GM23338 (cell line): ENCODE data around the gene RPL41. TPM values are rescaled to one million over a fixed set of nuclear protein-coding genes. Genes with fewer than 3 reads are reported as not detected.

Experiments used
- ATAC-seq: fragments of 200-7000 bp; cut with Tn5 transposase; 3 replicates; pipeline ENCODE4 v1.9.1; 2020
- DNase-seq: peaks from one replicate; pipeline ENCODE4 v3.0.0-alpha.2; 2015; ENCODE audit warnings: low spot score
- H2AFZ ChIP-seq: fragments of 200-600 bp; sonication (generic); 2 replicates; pipeline ENCODE4 v1.8.0; 2016; ENCODE audit warnings: antibody characterized with exemption, mild to moderate bottlenecking, moderate library complexity
- H3F3A ChIP-seq: fragments of 200-600 bp; sonication (generic); replicated peaks from 2 replicates; pipeline ENCODE4 v1.8.0; 2017; ENCODE audit warnings: antibody characterized with exemption, mixed run types, low read depth
- H3K27ac ChIP-seq: fragments of 200-600 bp; sonication (generic); 2 replicates; pipeline ENCODE4 v1.6.1; 2016; ENCODE audit warnings: low read depth
- H3K27me3 ChIP-seq: fragments of 200-600 bp; sonication (generic); 2 replicates; pipeline ENCODE4 v1.8.0; 2016; ENCODE audit warnings: mild to moderate bottlenecking, mixed run types, moderate library complexity; ENCODE audit not compliant: insufficient read depth
- H3K36me3 ChIP-seq: fragments of 200-600 bp; sonication (generic); 2 replicates; pipeline ENCODE4 v1.8.0; 2016; ENCODE audit warnings: mild to moderate bottlenecking; ENCODE audit not compliant: insufficient read depth
- H3K4me1 ChIP-seq: fragments of 200-600 bp; sonication (generic); 2 replicates; pipeline ENCODE4 v1.8.0; 2016; ENCODE audit warnings: mild to moderate bottlenecking, moderate library complexity; ENCODE audit not compliant: insufficient read depth
- H3K4me2 ChIP-seq: fragments of 200-600 bp; sonication (generic); 2 replicates; pipeline ENCODE4 v1.7.1; 2017; ENCODE audit warnings: mixed run types
- H3K4me3 ChIP-seq: fragments of 200-600 bp; sonication (generic); 2 replicates; pipeline ENCODE4 v1.6.1; 2016; ENCODE audit warnings: mixed run types
- H3K79me2 ChIP-seq: fragments of 200-600 bp; sonication (generic); replicated peaks from 2 replicates; pipeline ENCODE4 v1.8.0; 2017; ENCODE audit warnings: mild to moderate bottlenecking; ENCODE audit not compliant: insufficient read depth
- H3K9me2 ChIP-seq: fragments of 200-600 bp; sonication (generic); 2 replicates; pipeline ENCODE4 v1.8.0; 2017; ENCODE audit not compliant: insufficient read depth
- H4K20me1 ChIP-seq: fragments of 200-600 bp; sonication (generic); replicated peaks from 2 replicates; pipeline ENCODE4 v1.8.0; 2017; ENCODE audit warnings: mild to moderate bottlenecking; ENCODE audit not compliant: insufficient read depth
- H3K27ac Mint-ChIP-seq: 2 replicates; pipeline ENCODE4 v1.8.0; 2020; ENCODE audit warnings: inconsistent platforms, mild to moderate bottlenecking, moderate library complexity, mixed read lengths
- H3K27me3 Mint-ChIP-seq: 3 replicates; pipeline ENCODE4 v1.8.0; 2022; ENCODE audit warnings: low read depth, mild to moderate bottlenecking, moderate library complexity, mixed read lengths, inconsistent platforms; ENCODE audit not compliant: insufficient read depth, poor library complexity
- H3K36me3 Mint-ChIP-seq: 3 replicates; pipeline ENCODE4 v1.8.0; 2021; ENCODE audit warnings: low read depth, mild to moderate bottlenecking, inconsistent platforms, moderate library complexity, mixed read lengths
- H3K4me1 Mint-ChIP-seq: 3 replicates; pipeline ENCODE4 v1.8.0; 2020; ENCODE audit warnings: mild to moderate bottlenecking, inconsistent platforms, mixed read lengths
- H3K4me3 Mint-ChIP-seq: 3 replicates; pipeline ENCODE4 v1.8.0; 2021; ENCODE audit warnings: moderate library complexity, mild to moderate bottlenecking, inconsistent platforms, mixed read lengths
- H3K9me3 Mint-ChIP-seq: 3 replicates; pipeline ENCODE4 v1.8.0; 2020; ENCODE audit warnings: moderate library complexity, mild to moderate bottlenecking, inconsistent platforms, mixed read lengths
- CREB1 ChIP-seq: fragments of 250-450 bp; sonication (Bioruptor Pico); IDR thresholded peaks from 2 replicates; pipeline ENCODE4 v1.5.0; 2020; ENCODE audit warnings: low read depth, mild to moderate bottlenecking, moderate library complexity
- CTCF ChIP-seq, 2 experiments: fragments of 200-600 bp in 1 of 2; sonication (generic) in 1 of 2; conservative IDR thresholded peaks; 2 replicates each; pipeline versions ENCODE4 v1.5.1 to v1.6.1; 2016 to 2017; ENCODE audit warnings: antibody characterized with exemption in 2 of 2, low read depth in 2 of 2, mild to moderate bottlenecking in 2 of 2, moderate library complexity in 1 of 2
- ETS1 ChIP-seq: IDR thresholded peaks from 2 replicates; pipeline ENCODE4 v1.6.1; 2016; ENCODE audit warnings: antibody characterized with exemption
- EZH2 ChIP-seq: fragments of 200-600 bp; sonication (generic); IDR thresholded peaks from one replicate; pipeline ENCODE4 v1.8.0; 2017; ENCODE audit warnings: antibody characterized with exemption, mild to moderate bottlenecking, low read depth; ENCODE audit not compliant: unreplicated experiment
- EZH2phosphoT487 ChIP-seq: fragments of 200-600 bp; sonication (generic); IDR thresholded peaks from one replicate; pipeline ENCODE4 v1.8.1; 2018; ENCODE audit warnings: antibody characterized with exemption; ENCODE audit not compliant: unreplicated experiment
- JUNB ChIP-seq: IDR thresholded peaks from one replicate; pipeline ENCODE4 v1.6.1; 2016; ENCODE audit warnings: antibody characterized with exemption; ENCODE audit not compliant: unreplicated experiment
- NANOG ChIP-seq: IDR thresholded peaks from 2 replicates; pipeline ENCODE4 v1.6.1; 2016; ENCODE audit warnings: antibody characterized with exemption, borderline replicate concordance
- POLR2AphosphoS5 ChIP-seq: IDR thresholded peaks from 2 replicates; pipeline ENCODE4 v1.6.1; 2016; ENCODE audit warnings: antibody characterized with exemption, low read depth
- REST ChIP-seq: IDR thresholded peaks from one replicate; pipeline ENCODE4 v1.6.1; 2018; ENCODE audit warnings: antibody characterized with exemption; ENCODE audit not compliant: unreplicated experiment
- STAT1 ChIP-seq: IDR thresholded peaks from one replicate; pipeline ENCODE4 v1.6.1; 2016; ENCODE audit warnings: antibody characterized with exemption; ENCODE audit not compliant: unreplicated experiment
- ZNF114 ChIP-seq: fragments of 250-450 bp; sonication (Bioruptor Pico); IDR thresholded peaks from 2 replicates; pipeline ENCODE4 v1.5.0; 2020; ENCODE audit warnings: mild to moderate bottlenecking, moderate library complexity
- ZNF331 ChIP-seq: fragments of 250-450 bp; sonication (Bioruptor Pico); IDR thresholded peaks from 2 replicates; pipeline ENCODE4 v1.5.0; 2020; ENCODE audit warnings: low read depth, mild to moderate bottlenecking, moderate library complexity
- ZNF462 ChIP-seq: fragments of 250-450 bp; sonication (Bioruptor Pico); IDR thresholded peaks from 2 replicates; pipeline ENCODE4 v1.5.0; 2020; ENCODE audit warnings: mild to moderate bottlenecking, moderate library complexity
- polyA plus RNA-seq: library from polyadenylated mRNA; unstranded; fragments of >200 nt; fragmentation: Nextera tagmentation; extraction: Ambion mirVana; gene quantifications from 2 replicates; pipeline ENCODE4 v1.2.1, GENCODE V29; 2016
- total RNA-seq: library from RNA; depleted of rRNA; stranded (reverse); fragments of >200 nt; shearing (Covaris generic); gene quantifications from 2 replicates; pipeline ENCODE4 v1.2.3, GENCODE V29; 2014

RPL41 gene
- total and polyA plus RNA-seq, 2 experiments from 2014 or later, result 2,039 to 3,875 TPM

DNA sequence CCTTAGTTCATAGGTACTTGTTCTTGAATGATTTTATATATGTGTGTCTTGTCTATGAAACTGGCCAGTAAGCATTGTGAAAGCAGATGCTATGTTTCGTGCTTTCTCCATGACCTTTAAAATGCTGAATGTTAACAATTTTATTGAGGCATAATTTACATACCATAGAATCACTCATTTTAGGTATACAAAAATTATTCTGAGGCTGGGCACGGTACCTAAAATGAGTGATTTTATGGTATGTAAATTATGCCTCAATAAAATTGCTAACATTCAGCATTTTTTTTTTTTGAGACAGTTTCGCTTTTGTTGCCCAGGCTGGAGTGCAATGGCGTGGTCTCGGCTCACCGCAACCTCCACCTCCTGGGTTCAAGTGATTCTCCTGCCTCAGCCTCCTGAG lies 18.5 kb downstream of the RPL41 start:
- H3K79me2 ChIP-seq, result peaks cover 13% of the 10 kb centered on the region
- H3K27me3 Mint-ChIP-seq, result peaks cover under 1% of the 10 kb centered on the region
- H3K4me1 ChIP-seq, result peaks cover 1% of the 10 kb centered on the region; the same call in 1 of the 2 replicates
- no peak for ATAC-seq
- peaks cover 13% of the 10 kb centered on the region; the same call in 1 of the 2 replicates for H4K20me1 ChIP-seq
- no peak overlapping the region for H3K4me2 ChIP-seq
- peaks cover 58% of the 10 kb centered on the region for H3K36me3 ChIP-seq
- no peak for DNase-seq
- peaks cover 92% of the 10 kb centered on the region for H3K36me3 Mint-ChIP-seq
- H3K4me3 ChIP-seq, result no peak overlapping the region
- no peaks in the 10 kb centered on the region; the same call in 1 of the 2 replicates for H3F3A ChIP-seq
- no peaks in the 10 kb centered on the region for H3K9me3 Mint-ChIP-seq
- H3K4me3 Mint-ChIP-seq, result no peak overlapping the region
- no peaks in the 10 kb centered on the region for H3K27me3 ChIP-seq
- no peaks in the 10 kb centered on the region for H3K9me2 ChIP-seq
- H2AFZ ChIP-seq, result no peak overlapping the region
- H3K4me1 Mint-ChIP-seq, result peaks cover 5% of the 10 kb centered on the region; the same call in 2 of the 3 replicates
- H3K27ac ChIP-seq, result no peak overlapping the region
- no peak overlapping the region for H3K27ac Mint-ChIP-seq
- no peak for TF ChIP-seq JUNB
- TF ChIP-seq POLR2AphosphoS5, result no peak
- TF ChIP-seq EZH2, result no peak
- TF ChIP-seq ZNF331 (CRISPR knock-in tag), result no peak
- no peak for TF ChIP-seq ETS1
- no peak for TF ChIP-seq ZNF462 (CRISPR knock-in tag)
- no peak for TF ChIP-seq REST
- no peak for TF ChIP-seq ZNF114 (CRISPR knock-in tag)
- TF ChIP-seq STAT1, result no peak
- TF ChIP-seq CTCF (conservative IDR thresholded peaks at IDR 0.05; ENCODE audit: low read depth in 2 of 2), result no peak
- TF ChIP-seq EZH2phosphoT487, result no peak
- TF ChIP-seq CREB1 (CRISPR knock-in tag), result no peak
- TF ChIP-seq NANOG, result no peak
